ENCODE measurements around the gene SSR2. TPM values are rescaled to one million over a fixed set of nuclear protein-coding genes. Genes with fewer than 3 reads are reported as not detected.

The SSR2 gene
- total and polyA plus RNA-seq, 4 donors = 93.1 to 264 (median 173) TPM

- H3K27ac ChIP-seq (ENCODE audit: low read depth in 1 of 2, low read length in 2 of 2) = no peak within 1 kb of the TSS
- TF ChIP-seq TAF1 (conservative IDR thresholded peaks at IDR 0.05) (no peak), NR2F2 (IDR thresholded peaks at IDR 0.05) (no peak), HNF4A (conservative IDR thresholded peaks at IDR 0.05) (no peak), RAD21 (IDR thresholded peaks at IDR 0.05) (no peak), REST (IDR thresholded peaks at IDR 0.05) (no peak), RXRA (IDR thresholded peaks at IDR 0.05) (no peak), ATF3 (IDR thresholded peaks at IDR 0.05) (no peak), EGR1 (IDR thresholded peaks at IDR 0.05; ENCODE audit: low read depth in 2 of 2) (no peak), CTCF (IDR thresholded peaks at IDR 0.05; ENCODE audit: low read depth, low read length, missing input control) (no peak), FOXA1 (IDR thresholded peaks at IDR 0.05) (no peak), JUND (IDR thresholded peaks at IDR 0.05) (no peak), HNF4G (IDR thresholded peaks at IDR 0.05) (no peak), GABPA (IDR thresholded peaks at IDR 0.05 in 1 of 2, conservative IDR thresholded peaks at IDR 0.05 in 1 of 2) (no peak), ZBTB33 (IDR thresholded peaks at IDR 0.05) (no peak), SP1 (IDR thresholded peaks at IDR 0.05) (no peak), MAX (IDR thresholded peaks at IDR 0.05) (no peak), YY1 (IDR thresholded peaks at IDR 0.05) (no peak), FOXA2 (IDR thresholded peaks at IDR 0.05) (no peak)
- H3K4me1 ChIP-seq (ENCODE audit: control insufficient read depth in 4 of 4, insufficient read depth in 4 of 4, low read length in 3 of 4) = peaks cover 0 to under 1% (median 0%) of the 10 kb centered on the region in 4 donors
- no peaks in the 10 kb centered on the region for H3K9me3 ChIP-seq (ENCODE audit: control insufficient read depth in 4 of 4, low read length in 3 of 4)
- H3K4me3 ChIP-seq (ENCODE audit: low read depth in 1 of 3, low read length in 3 of 3) = no peak within 1 kb of the TSS
- WGBS = 71% methylated on average over 11 of the region's 11 CpGs
- no peak within 1 kb of the TSS for H3K9ac ChIP-seq (ENCODE audit: low read depth in 1 of 2, low read length in 2 of 2)
- DNase-seq (ENCODE audit: low spot score) = no peak
- H3K36me3 ChIP-seq (ENCODE audit: control insufficient read depth in 4 of 4, insufficient read depth in 3 of 4, low read depth in 1 of 4, low read length in 3 of 4) = peaks cover 0 to 8% (median 5%) of the 10 kb centered on the region in 4 donors
- no peaks in the 10 kb centered on the region for H3K27me3 ChIP-seq (ENCODE audit: control insufficient read depth in 4 of 4, insufficient read depth in 4 of 4, low read length in 3 of 4)
These were observed 40.3 kb upstream of the SSR2 start, which contains the start of gene RAB25 for GRCh38 chr1:156060937-156061636. Gene RAB25 (plus strand): TSS chr1:156061160. CDS start chr1:156061401, 241 bp downstream.

Measured in liver (tissue), 9 donors.